Pancreas (tissue), 10 donors: Measurements from ENCODE around the gene HS3ST1. TPM values are rescaled to one million over a fixed set of nuclear protein-coding genes. Genes with fewer than 3 reads are reported as not detected.

Source experiments
- ATAC-seq, 4 donors: fragments of 200-7000 bp; cut with Tn5 transposase; one replicate each; pipeline versions ENCODE4 v1.8.0 to v1.9.1; 2020; ENCODE audit warnings: mild to moderate bottlenecking in 4 of 4, moderate library complexity in 4 of 4
- DNase-seq, 6 donors: peaks; one replicate each; pipeline ENCODE4 v3.0.0-alpha.2; 2020
- FAIRE-seq: peaks from 2 replicates; lab custom pipeline; 2012; peaks lifted over from hg19 to GRCh38; lab: Jason Lieb, UNC
- H3K27ac ChIP-seq, 4 donors: fragments of 200-600 bp; sonication (generic); 1 replicate in 3 of 4; 2 replicates in 1 of 4; pipeline versions ENCODE4 v1.5.0 to v1.8.0; 2020
- H3K27me3 ChIP-seq, 4 donors: fragments of 200-600 bp; one replicate each; pipeline ENCODE4 v1.8.0; 2021
- H3K36me3 ChIP-seq, 3 donors: fragments of 200-600 bp; sonication (generic) in 1 of 3; one replicate each; pipeline versions ENCODE4 v1.5.0 to v1.8.0; 2020 to 2021
- H3K4me1 ChIP-seq, 3 donors: fragments of 200-600 bp; one replicate each; pipeline ENCODE4 v1.8.0; 2021
- H3K4me3 ChIP-seq, 4 donors: fragments of 200-600 bp; sonication (generic) in 2 of 4; one replicate each; pipeline versions ENCODE4 v1.5.0 to v1.8.0; 2020 to 2021
- H3K9me3 ChIP-seq, 4 donors: fragments of 200-600 bp; one replicate each; pipeline ENCODE4 v1.8.0; 2021
- CTCF ChIP-seq, 4 donors: fragments of 200-600 bp; sonication (generic) in 3 of 4; IDR thresholded peaks; one replicate each; pipeline versions ENCODE4 v1.5.0 to v1.8.0; 2021; ENCODE audit warnings: antibody characterized with exemption in 4 of 4
- WGBS, 2 donors: extraction: QIAGEN DNeasy Blood & Tissue Kit; methylation state at CpG; one replicate each; pipeline ENCODE4 v1.1.7; 2013; 5-methylcytosine and 5-hydroxymethylcytosine counted together
- intact Hi-C, 3 donors: fragments of 100-400 bp; cut with DNase I; formaldehyde crosslinking; loops; one replicate each; pipeline versions ENCODE4 v1.11.1 to v1.14.2; 2022
- polyA plus RNA-seq, 2 donors: library from polyadenylated mRNA; stranded (reverse); fragments of 200-250 nt; gene quantifications; one replicate each; pipeline ENCODE4 v1.2.3, GENCODE V29; 2013
- total RNA-seq, 6 donors: library from RNA; stranded (reverse); fragmentation: NEBNext Ultra II Directional in 4 of 6; extraction: Animal tissue kit (Norgen Biotek cat#: 25700) in 4 of 6; gene quantifications; one replicate each; pipeline versions ENCODE4 v1.2.1 to v1.2.4, GENCODE V29; 2021 to 2023
- donor health status: healthy with polysubstance abuse.
- donor health status: DM: no; HTN: no; CAD: no; lungs with moderate emphysema.
- donor health status: DM: no; HTN: no; CAD: no.
- donor health status: control.
- donor health status: control.
- donor health status: Bipolar disorder and iron deficiency.
- donor health status: DM: yes; HTN: yes; CAD: no.
- donor health status: DM: no; HTN: no; CAD: no.
- donor health status: DM: no; HTN: no; CAD: no.
- donor health status: DM: yes; HTN: yes; CAD: no.

Gene HS3ST1
- total and polyA plus RNA-seq, 8 donors = 0.16 to 2.1 (median 0.49) TPM

DNA sequence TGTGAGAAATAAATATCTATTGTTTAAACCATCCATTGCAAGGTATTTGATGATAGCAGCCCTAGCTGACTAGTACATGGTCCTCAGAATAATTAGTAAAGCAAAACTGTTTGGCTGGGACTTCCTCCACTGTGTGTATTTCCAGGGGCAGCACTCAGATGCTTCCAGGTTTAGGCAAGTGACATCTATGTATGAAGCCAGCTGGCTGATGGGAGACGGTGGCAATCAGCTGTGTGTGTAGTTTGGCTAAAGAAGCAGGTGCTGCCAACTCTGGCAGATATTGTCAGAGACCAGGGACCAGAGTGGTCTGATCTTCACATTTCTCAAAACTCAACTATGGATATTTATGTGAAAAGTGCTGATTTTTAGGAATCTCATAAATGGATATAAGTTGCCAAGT, 19.1 kb downstream of the HS3ST1 start:
- Histone ChIP-seq H3K9me3 (no peaks in the 10 kb centered on the region), H3K36me3 (no peaks in the 10 kb centered on the region), H3K4me1 (no peaks in the 10 kb centered on the region), H3K4me3 (no peak overlapping the region), H3K27ac (no peak overlapping the region), H3K27me3 (no peaks in the 10 kb centered on the region)
- DNase-seq (no peak), FAIRE-seq (no peak), ATAC-seq (no peak)
- intact Hi-C loops = no loop called here
- TF ChIP-seq CTCF (IDR thresholded peaks at IDR 0.05) = no peak
- WGBS, 2 donors = 32 to 61% methylated on average over 1 of the region's 1 CpG

DNA sequence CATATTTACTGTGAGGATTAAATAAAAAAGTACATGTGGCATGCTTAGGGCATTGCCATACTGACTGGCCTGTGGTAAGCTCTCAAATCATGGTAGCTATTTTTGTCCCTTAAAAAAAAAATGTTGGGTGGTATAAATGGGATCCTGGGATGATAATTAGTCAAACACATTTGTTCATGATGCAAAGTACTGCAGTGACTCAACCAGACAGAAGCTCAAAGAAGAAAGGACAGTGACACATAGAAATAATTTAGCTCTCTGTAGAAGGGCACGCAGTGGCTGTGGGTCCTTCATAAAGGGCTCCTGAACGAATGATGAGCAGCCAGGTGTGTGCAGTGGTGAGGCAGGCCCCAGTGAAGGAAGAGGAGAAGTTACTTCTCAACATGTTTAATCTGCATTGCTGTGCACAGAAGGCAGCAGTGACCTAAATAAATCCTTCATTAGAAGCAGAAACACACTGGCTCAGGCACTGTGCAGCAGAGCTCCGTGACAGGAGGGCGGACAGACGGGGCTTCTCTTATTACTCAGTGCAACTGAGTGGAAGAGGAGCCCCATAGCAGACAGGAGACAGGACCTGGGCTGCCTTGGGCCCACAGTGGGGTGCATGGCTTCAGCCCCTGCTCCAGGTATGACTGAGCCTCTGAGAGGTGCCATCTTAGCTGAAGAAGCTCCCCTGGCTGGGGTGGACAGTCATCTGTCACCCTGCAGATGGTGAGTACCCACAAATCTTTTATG, 20.3 kb downstream of the HS3ST1 start:
- no peak for DNase-seq
- 54 to 57% methylated on average over 5 of the region's 5 CpGs for WGBS, 2 donors
- no peak overlapping the region for H3K4me3 ChIP-seq

GRCh38 chr4:11407551-11407950, 21.1 kb downstream of the HS3ST1 start:
- FAIRE-seq (no peak), DNase-seq (no peak)

More for the DNA sequence above, 20.3 kb downstream of the HS3ST1 start:
- no peak for ATAC-seq
- Histone ChIP-seq H3K36me3 (no peaks in the 10 kb centered on the region), H3K27ac (no peak overlapping the region), H3K27me3 (no peaks in the 10 kb centered on the region), H3K4me1 (no peaks in the 10 kb centered on the region), H3K9me3 (no peaks in the 10 kb centered on the region)
- no peak for FAIRE-seq
- no peak for TF ChIP-seq CTCF (IDR thresholded peaks at IDR 0.05)
- intact Hi-C loops = no loop called here

GRCh38 chr4:11404431-11404830, 24.3 kb downstream of the HS3ST1 start:
- H3K27ac ChIP-seq = no peak overlapping the region
- no peak for DNase-seq
- no peaks in the 10 kb centered on the region for H3K27me3 ChIP-seq
- no peaks in the 10 kb centered on the region for H3K4me1 ChIP-seq
- intact Hi-C loops = no loop called here
- WGBS, 2 donors = 62 to 64% methylated on average over 2 of the region's 2 CpGs
- no peak for TF ChIP-seq CTCF (IDR thresholded peaks at IDR 0.05)
- ATAC-seq = no peak
- no peak overlapping the region for H3K4me3 ChIP-seq
- no peaks in the 10 kb centered on the region for H3K9me3 ChIP-seq
- no peak for FAIRE-seq
- H3K36me3 ChIP-seq = no peaks in the 10 kb centered on the region

More at GRCh38 chr4:11407551-11407950, 21.1 kb downstream of the HS3ST1 start:
- Histone ChIP-seq H3K27ac (no peak overlapping the region), H3K36me3 (no peaks in the 10 kb centered on the region), H3K4me3 (no peak overlapping the region), H3K9me3 (no peaks in the 10 kb centered on the region), H3K27me3 (no peaks in the 10 kb centered on the region), H3K4me1 (no peaks in the 10 kb centered on the region)
- intact Hi-C loops = no loop called here
- no peak for TF ChIP-seq CTCF (IDR thresholded peaks at IDR 0.05)
- WGBS, 2 donors = 59 to 65% methylated on average over 3 of the region's 3 CpGs
- ATAC-seq = no peak

DNA sequence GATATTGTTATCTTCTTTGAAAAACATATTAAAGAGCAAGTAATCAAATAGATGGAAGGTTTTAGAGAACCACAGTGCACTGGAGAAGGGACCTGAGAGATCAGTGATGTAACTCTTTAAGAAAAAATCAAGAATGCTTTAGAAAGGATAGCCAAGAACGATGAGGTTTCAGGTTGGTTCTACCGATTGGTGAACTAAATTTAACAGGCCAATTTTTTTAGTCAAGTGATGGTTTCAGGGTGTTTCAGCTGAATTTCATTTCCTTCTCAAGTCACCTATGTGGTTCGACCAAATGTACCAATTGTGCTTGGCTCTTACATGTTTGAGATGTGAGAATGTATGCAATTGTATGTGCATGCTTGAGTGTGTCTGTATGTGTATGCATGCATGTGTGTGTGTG, 26.5 kb downstream of the HS3ST1 start:
- no peak for DNase-seq
- Histone ChIP-seq H3K27me3 (no peaks in the 10 kb centered on the region), H3K4me3 (no peak overlapping the region), H3K4me1 (no peaks in the 10 kb centered on the region), H3K36me3 (no peaks in the 10 kb centered on the region), H3K9me3 (no peaks in the 10 kb centered on the region), H3K27ac (no peak overlapping the region)
- ATAC-seq = no peak
- TF ChIP-seq CTCF (IDR thresholded peaks at IDR 0.05) = no peak
- 67 to 82% methylated on average over 3 of the region's 3 CpGs for WGBS, 2 donors
- intact Hi-C loops = no loop called here
- FAIRE-seq = no peak
